Measurements from ENCODE around the gene FAM3C.

DNA sequence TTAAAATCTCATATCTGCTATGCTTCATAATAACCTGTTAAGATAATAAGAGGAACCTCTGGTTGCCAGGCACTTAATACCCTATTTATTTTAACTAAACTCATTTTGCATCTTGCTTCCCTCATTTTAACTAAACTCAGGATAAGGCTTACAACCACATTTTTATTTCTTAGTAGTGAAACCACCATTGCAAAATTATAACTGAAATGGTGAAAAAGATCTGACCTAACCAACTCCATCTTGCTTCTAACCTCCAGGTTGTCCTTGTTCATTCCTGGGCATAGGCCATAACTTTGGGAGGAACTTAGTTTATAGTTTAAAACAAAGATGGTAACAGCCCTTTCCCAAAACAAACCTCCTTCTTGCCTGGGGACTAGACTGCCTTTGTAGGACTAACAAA lies 6.0 kb downstream of the FAM3C start:
- TF ChIP-seq, protein P1, sequence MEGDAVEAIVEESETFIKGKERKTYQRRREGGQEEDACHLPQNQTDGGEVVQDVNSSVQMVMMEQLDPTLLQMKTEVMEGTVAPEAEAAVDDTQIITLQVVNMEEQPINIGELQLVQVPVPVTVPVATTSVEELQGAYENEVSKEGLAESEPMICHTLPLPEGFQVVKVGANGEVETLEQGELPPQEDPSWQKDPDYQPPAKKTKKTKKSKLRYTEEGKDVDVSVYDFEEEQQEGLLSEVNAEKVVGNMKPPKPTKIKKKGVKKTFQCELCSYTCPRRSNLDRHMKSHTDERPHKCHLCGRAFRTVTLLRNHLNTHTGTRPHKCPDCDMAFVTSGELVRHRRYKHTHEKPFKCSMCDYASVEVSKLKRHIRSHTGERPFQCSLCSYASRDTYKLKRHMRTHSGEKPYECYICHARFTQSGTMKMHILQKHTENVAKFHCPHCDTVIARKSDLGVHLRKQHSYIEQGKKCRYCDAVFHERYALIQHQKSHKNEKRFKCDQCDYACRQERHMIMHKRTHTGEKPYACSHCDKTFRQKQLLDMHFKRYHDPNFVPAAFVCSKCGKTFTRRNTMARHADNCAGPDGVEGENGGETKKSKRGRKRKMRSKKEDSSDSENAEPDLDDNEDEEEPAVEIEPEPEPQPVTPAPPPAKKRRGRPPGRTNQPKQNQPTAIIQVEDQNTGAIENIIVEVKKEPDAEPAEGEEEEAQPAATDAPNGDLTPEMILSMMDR (IDR thresholded peaks at IDR 0.05 in 2 of 3, conservative IDR thresholded peaks at IDR 0.05 in 1 of 3; ENCODE audit: control insufficient read depth in 2 of 3, extremely low read depth in 1 of 3, insufficient read depth in 1 of 3, low read depth in 3 of 3, low read length in 3 of 3): no peak
- TF ChIP-seq YBX1 (IDR thresholded peaks at IDR 0.05) (no peak), RBBP5 (conservative IDR thresholded peaks at IDR 0.05) (no peak), POLR2A (IDR thresholded peaks at IDR 0.05; ENCODE audit: low read depth, low read length) (no peak), FOS (IDR thresholded peaks at IDR 0.05; ENCODE audit: borderline replicate concordance, extremely low read depth, insufficient read length) (no peak), MYC (IDR thresholded peaks at IDR 0.05; ENCODE audit: insufficient read depth, insufficient read length, insufficient replicate concordance, low read length, severe bottlenecking) (no peak), HDAC2 (IDR thresholded peaks at IDR 0.05) (no peak), POLR2AphosphoS5 (IDR thresholded peaks at IDR 0.05; ENCODE audit: low read length) (no peak), CEBPB (IDR thresholded peaks at IDR 0.05; ENCODE audit: borderline replicate concordance in 1 of 2, low read depth in 2 of 2, low read length in 2 of 2) (no peak)
- TF ChIP-seq, protein P2, sequence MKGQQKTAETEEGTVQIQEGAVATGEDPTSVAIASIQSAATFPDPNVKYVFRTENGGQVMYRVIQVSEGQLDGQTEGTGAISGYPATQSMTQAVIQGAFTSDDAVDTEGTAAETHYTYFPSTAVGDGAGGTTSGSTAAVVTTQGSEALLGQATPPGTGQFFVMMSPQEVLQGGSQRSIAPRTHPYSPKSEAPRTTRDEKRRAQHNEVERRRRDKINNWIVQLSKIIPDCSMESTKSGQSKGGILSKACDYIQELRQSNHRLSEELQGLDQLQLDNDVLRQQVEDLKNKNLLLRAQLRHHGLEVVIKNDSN (IDR thresholded peaks at IDR 0.05; ENCODE audit: borderline replicate concordance, extremely low read length, insufficient read depth, low read depth, low read length): no peak
- TF ChIP-seq, protein P3, sequence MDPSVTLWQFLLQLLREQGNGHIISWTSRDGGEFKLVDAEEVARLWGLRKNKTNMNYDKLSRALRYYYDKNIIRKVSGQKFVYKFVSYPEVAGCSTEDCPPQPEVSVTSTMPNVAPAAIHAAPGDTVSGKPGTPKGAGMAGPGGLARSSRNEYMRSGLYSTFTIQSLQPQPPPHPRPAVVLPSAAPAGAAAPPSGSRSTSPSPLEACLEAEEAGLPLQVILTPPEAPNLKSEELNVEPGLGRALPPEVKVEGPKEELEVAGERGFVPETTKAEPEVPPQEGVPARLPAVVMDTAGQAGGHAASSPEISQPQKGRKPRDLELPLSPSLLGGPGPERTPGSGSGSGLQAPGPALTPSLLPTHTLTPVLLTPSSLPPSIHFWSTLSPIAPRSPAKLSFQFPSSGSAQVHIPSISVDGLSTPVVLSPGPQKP (IDR thresholded peaks at IDR 0.05; ENCODE audit: low read depth, low read length): no peak
- TF ChIP-seq, protein P4, sequence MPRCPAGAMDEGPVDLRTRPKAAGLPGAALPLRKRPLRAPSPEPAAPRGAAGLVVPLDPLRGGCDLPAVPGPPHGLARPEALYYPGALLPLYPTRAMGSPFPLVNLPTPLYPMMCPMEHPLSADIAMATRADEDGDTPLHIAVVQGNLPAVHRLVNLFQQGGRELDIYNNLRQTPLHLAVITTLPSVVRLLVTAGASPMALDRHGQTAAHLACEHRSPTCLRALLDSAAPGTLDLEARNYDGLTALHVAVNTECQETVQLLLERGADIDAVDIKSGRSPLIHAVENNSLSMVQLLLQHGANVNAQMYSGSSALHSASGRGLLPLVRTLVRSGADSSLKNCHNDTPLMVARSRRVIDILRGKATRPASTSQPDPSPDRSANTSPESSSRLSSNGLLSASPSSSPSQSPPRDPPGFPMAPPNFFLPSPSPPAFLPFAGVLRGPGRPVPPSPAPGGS (IDR thresholded peaks at IDR 0.05; ENCODE audit: borderline replicate concordance, insufficient read depth, low read depth, low read length, poor library complexity, severe bottlenecking): no peak

All from GM12878 (cell line).